Hepatocyte (in vitro differentiated cells): Measurements from ENCODE around the gene LBHD2.

Experiments
- EZH2 ChIP-seq: fragments of 200-600 bp; sonication (generic); IDR thresholded peaks from 2 replicates; pipeline ENCODE4 v1.6.1; 2016; ENCODE audit warnings: antibody characterized with exemption, mild to moderate bottlenecking, borderline replicate concordance
- EZH2phosphoT487 ChIP-seq: fragments of 200-600 bp; sonication (generic); IDR thresholded peaks from one replicate; pipeline ENCODE4 v1.6.1; 2018; ENCODE audit warnings: antibody characterized with exemption, mild to moderate bottlenecking, low read depth, moderate library complexity; ENCODE audit not compliant: unreplicated experiment, severe bottlenecking
- TF ChIP-seq, protein P1 (sequence below): fragments of 200-600 bp; sonication (generic); IDR thresholded peaks from 2 replicates; pipeline ENCODE4 v1.5.1; 2016; ENCODE audit warnings: antibody characterized with exemption, mild to moderate bottlenecking; ENCODE audit not compliant: poor library complexity

DNA sequence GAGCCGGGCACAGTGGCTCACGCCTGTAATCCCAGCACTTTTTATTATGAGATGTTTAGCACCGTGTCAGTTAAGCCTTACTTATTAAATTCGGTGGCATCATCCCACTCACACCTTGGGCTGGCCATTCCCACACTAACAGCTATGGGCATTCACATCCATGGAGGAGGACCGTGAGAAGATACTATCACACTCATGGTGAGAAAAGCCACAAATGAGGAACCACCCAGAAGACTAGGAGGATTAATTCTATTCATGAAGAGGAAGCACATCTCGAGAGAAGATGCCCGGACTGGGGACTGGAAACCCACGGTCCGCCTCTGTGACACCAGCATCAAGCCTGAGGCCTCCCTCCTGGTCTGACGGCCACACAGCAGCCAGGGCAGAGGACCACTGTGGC lies 31.6 kb upstream of the LBHD2 start:
- TF ChIP-seq, protein P1, sequence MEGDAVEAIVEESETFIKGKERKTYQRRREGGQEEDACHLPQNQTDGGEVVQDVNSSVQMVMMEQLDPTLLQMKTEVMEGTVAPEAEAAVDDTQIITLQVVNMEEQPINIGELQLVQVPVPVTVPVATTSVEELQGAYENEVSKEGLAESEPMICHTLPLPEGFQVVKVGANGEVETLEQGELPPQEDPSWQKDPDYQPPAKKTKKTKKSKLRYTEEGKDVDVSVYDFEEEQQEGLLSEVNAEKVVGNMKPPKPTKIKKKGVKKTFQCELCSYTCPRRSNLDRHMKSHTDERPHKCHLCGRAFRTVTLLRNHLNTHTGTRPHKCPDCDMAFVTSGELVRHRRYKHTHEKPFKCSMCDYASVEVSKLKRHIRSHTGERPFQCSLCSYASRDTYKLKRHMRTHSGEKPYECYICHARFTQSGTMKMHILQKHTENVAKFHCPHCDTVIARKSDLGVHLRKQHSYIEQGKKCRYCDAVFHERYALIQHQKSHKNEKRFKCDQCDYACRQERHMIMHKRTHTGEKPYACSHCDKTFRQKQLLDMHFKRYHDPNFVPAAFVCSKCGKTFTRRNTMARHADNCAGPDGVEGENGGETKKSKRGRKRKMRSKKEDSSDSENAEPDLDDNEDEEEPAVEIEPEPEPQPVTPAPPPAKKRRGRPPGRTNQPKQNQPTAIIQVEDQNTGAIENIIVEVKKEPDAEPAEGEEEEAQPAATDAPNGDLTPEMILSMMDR = no peak
- TF ChIP-seq EZH2 = no peak
- TF ChIP-seq EZH2phosphoT487 = no peak
